HepG2 (cell line): ENCODE data around the gene FHDC1.

ENCODE experiments used
- CBFB ChIP-seq: sonication (generic); formaldehyde crosslinking; IDR thresholded peaks from 2 replicates; pipeline ENCODE4 v1.4.0; 2020; ENCODE audit warnings: missing genetic modification reagents
- CTCF ChIP-seq: sonication (generic); formaldehyde crosslinking; IDR thresholded peaks from 2 replicates; pipeline ENCODE4 v1.5.0; 2020; ENCODE audit warnings: mild to moderate bottlenecking, missing genetic modification reagents, moderate library complexity
- JUND ChIP-seq: sonication (generic); formaldehyde crosslinking; IDR thresholded peaks from 2 replicates; pipeline ENCODE4 v1.8.0; 2022; ENCODE audit warnings: mild to moderate bottlenecking, missing genetic modification reagents
- KDM1A ChIP-seq: IDR thresholded peaks from 2 replicates; pipeline ENCODE4 v1.6.1; 2016; ENCODE audit warnings: missing compliant biosample characterization
- NFYB ChIP-seq: sonication (generic); formaldehyde crosslinking; IDR thresholded peaks from 2 replicates; pipeline ENCODE4 v1.4.0; 2020; ENCODE audit warnings: missing genetic modification reagents
- POLR2A ChIP-seq, 2 experiments: IDR thresholded peaks; 2 replicates each; pipeline ENCODE4 v1.6.1; 2011; ENCODE audit warnings: low read depth in 2 of 2, low read length in 2 of 2, mild to moderate bottlenecking in 1 of 2, moderate library complexity in 1 of 2; ENCODE audit not compliant: insufficient read depth in 1 of 2
- TBL1XR1 ChIP-seq: fragments of 150-350 bp; IDR thresholded peaks from 2 replicates; pipeline ENCODE4 v1.6.1; 2014; ENCODE audit warnings: borderline replicate concordance, low read length; ENCODE audit not compliant: partially characterized antibody
- XRCC5 ChIP-seq: fragments of 200-400 bp; formaldehyde crosslinking; optimal IDR thresholded peaks from 2 replicates; pipeline ENCODE3; 2017; ENCODE audit warnings: mild to moderate bottlenecking, low read length
- ZBTB2 ChIP-seq: sonication (generic); formaldehyde crosslinking; IDR thresholded peaks from 2 replicates; pipeline ENCODE4 v1.8.0; 2022; ENCODE audit warnings: low read depth, missing genetic modification reagents
- ZNF484 ChIP-seq: sonication (generic); formaldehyde crosslinking; IDR thresholded peaks from 2 replicates; pipeline ENCODE4 v1.5.1; 2020; ENCODE audit warnings: mild to moderate bottlenecking, low read depth, missing genetic modification reagents, borderline replicate concordance
- ZNF513 ChIP-seq: sonication (generic); formaldehyde crosslinking; conservative IDR thresholded peaks from 2 replicates; pipeline ENCODE4 v1.5.0; 2020; ENCODE audit warnings: missing genetic modification reagents
- ZNF629 ChIP-seq: sonication (generic); formaldehyde crosslinking; conservative IDR thresholded peaks from 2 replicates; pipeline ENCODE4 v1.5.0; 2020; ENCODE audit warnings: missing genetic modification reagents

- TF ChIP-seq CTCF (CRISPR knock-in tag) (0 out of 2 replicates have a peak, but pooled peaks have one; percentile 24), ZBTB2 (CRISPR knock-in tag) (no peak), CBFB (no peak), XRCC5 (peak; percentile 39), KDM1A (CRISPR knock-in tag) (no peak), ZNF513 (no peak), TBL1XR1 (no peak), ZNF629 (no peak), ZNF484 (CRISPR knock-in tag) (no peak), POLR2A (IDR thresholded peaks at IDR 0.05; ENCODE audit: insufficient read depth in 1 of 2, low read depth in 2 of 2, low read length in 2 of 2) (no peak), NFYB (no peak), JUND (no peak)
Observed at GRCh38 chr4:152935631-152936445, at the start of gene FHDC1.
